Measurements from ENCODE around the gene PLSCR3.
A peak's percentile ranks its signal among the peaks of the same experiment; 100 is the strongest.

The PLSCR3 gene

GRCh38 chr17:7398612-7399011 is 4.3 kb upstream of the PLSCR3 start:
- H3K9me3 ChIP-seq: no peaks in the 10 kb centered on the region
- no peak for DNase-seq
- TF ChIP-seq CTCF (IDR thresholded peaks at IDR 0.05; ENCODE audit: low read depth, low read length): no peak
- no peaks in the 10 kb centered on the region for H3K4me1 ChIP-seq
- no peaks in the 10 kb centered on the region for H3K27me3 ChIP-seq
- H3K36me3 ChIP-seq: no peaks in the 10 kb centered on the region
- no peak overlapping the region for H3K4me3 ChIP-seq (ENCODE audit: low read depth, low read length)

GRCh38 chr17:7396147-7396546 is 1.8 kb upstream of the PLSCR3 start:
- TF ChIP-seq CTCF (IDR thresholded peaks at IDR 0.05; ENCODE audit: low read depth, low read length): no peak
- Histone ChIP-seq H3K4me1 (no peaks in the 10 kb centered on the region), H3K4me3 (ENCODE audit: low read depth, low read length) (no peak overlapping the region), H3K27me3 (no peaks in the 10 kb centered on the region), H3K9me3 (no peaks in the 10 kb centered on the region), H3K36me3 (no peaks in the 10 kb centered on the region)
- DNase-seq: no peak

GRCh38 chr17:7393613-7394451 is 493 bp downstream of the PLSCR3 start:
- DNase-seq: no peak
- no peaks in the 10 kb centered on the region for H3K36me3 ChIP-seq
- no peak for TF ChIP-seq CTCF (IDR thresholded peaks at IDR 0.05; ENCODE audit: low read depth, low read length)

GRCh38 chr17:7392696-7393612 is 1.4 kb downstream of the PLSCR3 start:
- no peak overlapping the region for H3K4me3 ChIP-seq (ENCODE audit: low read depth, low read length)
- H3K4me1 ChIP-seq: no peaks in the 10 kb centered on the region
- H3K27me3 ChIP-seq: no peaks in the 10 kb centered on the region
- no peaks in the 10 kb centered on the region for H3K9me3 ChIP-seq
- no peak for DNase-seq
- no peaks in the 10 kb centered on the region for H3K36me3 ChIP-seq
- no peak for TF ChIP-seq CTCF (IDR thresholded peaks at IDR 0.05; ENCODE audit: low read depth, low read length)

More at GRCh38 chr17:7393613-7394451, 493 bp downstream of the PLSCR3 start:
- Histone ChIP-seq H3K9me3 (no peaks in the 10 kb centered on the region), H3K27me3 (no peaks in the 10 kb centered on the region), H3K4me3 (ENCODE audit: low read depth, low read length) (peak overlapping the region; percentile 63), H3K4me1 (no peaks in the 10 kb centered on the region)

- Histone ChIP-seq H3K27me3 (no peaks in the 10 kb centered on the region), H3K9me3 (no peaks in the 10 kb centered on the region), H3K4me3 (ENCODE audit: low read depth, low read length) (no peak overlapping the region), H3K4me1 (no peaks in the 10 kb centered on the region), H3K36me3 (no peaks in the 10 kb centered on the region)
- TF ChIP-seq CTCF (IDR thresholded peaks at IDR 0.05; ENCODE audit: low read depth, low read length): no peak
- no peak for DNase-seq
These were observed 3.0 kb downstream of the PLSCR3 start for GRCh38 chr17:7391307-7391706.
